MCF 10A (cell line): ENCODE results near the gene TRPC5OS. TPM values are rescaled to one million over a fixed set of nuclear protein-coding genes. Genes with fewer than 3 reads are reported as not detected.

Experiments
- BruUV-seq: library from RNA; stranded (reverse); fragments of 400-500 nt; replicated peaks from 2 replicates; lab custom pipeline; 2021; lab: Mats Ljungman, UMichigan
- CTCF ChIA-PET: fragments of 300-600 bp; sonication (Branson Sonifier 250); formaldehyde crosslinking; extraction: SDS; loops from one replicate; lab custom pipeline; 2021; ENCODE audit warnings: antibody characterized with exemption, inconsistent platforms; lab: Yijun Ruan, JAX
- POLR2A ChIA-PET: fragments of 300-600, 350-650 bp; sonication (Branson Sonifier 250); formaldehyde crosslinking; extraction: SDS; loops from one replicate; lab custom pipeline; 2020; ENCODE audit warnings: antibody characterized with exemption, inconsistent platforms; lab: Yijun Ruan, JAX
- DNase-seq: peaks from one replicate; pipeline ENCODE4 v3.0.0-alpha.2; 2018; ENCODE audit not compliant: unreplicated experiment
- H3K27ac Mint-ChIP-seq: one replicate; pipeline ENCODE4 v1.8.0; 2022; ENCODE audit warnings: mild to moderate bottlenecking, low read depth, mixed read lengths; ENCODE audit not compliant: unreplicated experiment
- H3K27me3 Mint-ChIP-seq: one replicate; pipeline ENCODE4 v1.8.0; 2022; ENCODE audit warnings: mixed read lengths; ENCODE audit not compliant: insufficient read depth, unreplicated experiment
- H3K36me3 Mint-ChIP-seq: one replicate; pipeline ENCODE4 v1.8.0; 2022; ENCODE audit warnings: mild to moderate bottlenecking, moderate library complexity, mixed read lengths; ENCODE audit not compliant: insufficient read depth, unreplicated experiment
- H3K4me1 Mint-ChIP-seq: one replicate; pipeline ENCODE4 v1.8.0; 2022; ENCODE audit warnings: mixed read lengths; ENCODE audit not compliant: insufficient read depth, unreplicated experiment
- H3K4me3 Mint-ChIP-seq: one replicate; pipeline ENCODE4 v1.8.0; 2022; ENCODE audit warnings: mild to moderate bottlenecking, moderate library complexity, mixed read lengths; ENCODE audit not compliant: unreplicated experiment
- H3K9me3 Mint-ChIP-seq: one replicate; pipeline ENCODE4 v1.8.0; 2022; ENCODE audit warnings: mixed read lengths; ENCODE audit not compliant: unreplicated experiment
- intact Hi-C: fragments of 100-400 bp; cut with micrococcal nuclease; formaldehyde crosslinking; loops from 2 replicates; pipeline ENCODE4 v1.14.1; 2022
- total RNA-seq: library from RNA; stranded (reverse); gene quantifications from 2 replicates; pipeline ENCODE4 v1.2.3, GENCODE V29; 2022
- TF ChIP-seq, protein P1 (sequence below): fragments of 200-600 bp; IDR thresholded peaks from one replicate; pipeline ENCODE4 v1.8.0; 2022; ENCODE audit warnings: antibody characterized with exemption, mild to moderate bottlenecking; ENCODE audit not compliant: unreplicated experiment

TRPC5OS gene
- total RNA-seq, 1 experiment from 2014 or later: not detected

GRCh38 chrX:111837197-111837596, 38.8 kb upstream of the TRPC5OS start:
- H3K36me3 Mint-ChIP-seq: no peaks in the 10 kb centered on the region
- no peak for DNase-seq
- TF ChIP-seq, protein P1, sequence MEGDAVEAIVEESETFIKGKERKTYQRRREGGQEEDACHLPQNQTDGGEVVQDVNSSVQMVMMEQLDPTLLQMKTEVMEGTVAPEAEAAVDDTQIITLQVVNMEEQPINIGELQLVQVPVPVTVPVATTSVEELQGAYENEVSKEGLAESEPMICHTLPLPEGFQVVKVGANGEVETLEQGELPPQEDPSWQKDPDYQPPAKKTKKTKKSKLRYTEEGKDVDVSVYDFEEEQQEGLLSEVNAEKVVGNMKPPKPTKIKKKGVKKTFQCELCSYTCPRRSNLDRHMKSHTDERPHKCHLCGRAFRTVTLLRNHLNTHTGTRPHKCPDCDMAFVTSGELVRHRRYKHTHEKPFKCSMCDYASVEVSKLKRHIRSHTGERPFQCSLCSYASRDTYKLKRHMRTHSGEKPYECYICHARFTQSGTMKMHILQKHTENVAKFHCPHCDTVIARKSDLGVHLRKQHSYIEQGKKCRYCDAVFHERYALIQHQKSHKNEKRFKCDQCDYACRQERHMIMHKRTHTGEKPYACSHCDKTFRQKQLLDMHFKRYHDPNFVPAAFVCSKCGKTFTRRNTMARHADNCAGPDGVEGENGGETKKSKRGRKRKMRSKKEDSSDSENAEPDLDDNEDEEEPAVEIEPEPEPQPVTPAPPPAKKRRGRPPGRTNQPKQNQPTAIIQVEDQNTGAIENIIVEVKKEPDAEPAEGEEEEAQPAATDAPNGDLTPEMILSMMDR: no peak
- ChIA-PET POLR2A (no interaction called here), CTCF (no interaction called here)
- no peak overlapping the region for H3K4me3 Mint-ChIP-seq
- BruUV-seq: no TSS peak
- H3K27me3 Mint-ChIP-seq: peaks cover 66% of the 10 kb centered on the region
- H3K27ac Mint-ChIP-seq: no peak overlapping the region
- intact Hi-C loops: no loop called here
- no peaks in the 10 kb centered on the region for H3K9me3 Mint-ChIP-seq
- H3K4me1 Mint-ChIP-seq: no peaks in the 10 kb centered on the region

GRCh38 chrX:111847491-111848133, 28.4 kb upstream of the TRPC5OS start:
- ChIA-PET POLR2A (no interaction called here), CTCF (no interaction called here)
- no TSS peak for BruUV-seq
- intact Hi-C loops: no loop called here
- Mint-ChIP-seq H3K4me1 (no peaks in the 10 kb centered on the region), H3K36me3 (no peaks in the 10 kb centered on the region), H3K9me3 (no peaks in the 10 kb centered on the region), H3K4me3 (no peak overlapping the region), H3K27me3 (peaks cover 75% of the 10 kb centered on the region), H3K27ac (no peak overlapping the region)
- TF ChIP-seq, protein P1: no peak
- no peak for DNase-seq

DNA sequence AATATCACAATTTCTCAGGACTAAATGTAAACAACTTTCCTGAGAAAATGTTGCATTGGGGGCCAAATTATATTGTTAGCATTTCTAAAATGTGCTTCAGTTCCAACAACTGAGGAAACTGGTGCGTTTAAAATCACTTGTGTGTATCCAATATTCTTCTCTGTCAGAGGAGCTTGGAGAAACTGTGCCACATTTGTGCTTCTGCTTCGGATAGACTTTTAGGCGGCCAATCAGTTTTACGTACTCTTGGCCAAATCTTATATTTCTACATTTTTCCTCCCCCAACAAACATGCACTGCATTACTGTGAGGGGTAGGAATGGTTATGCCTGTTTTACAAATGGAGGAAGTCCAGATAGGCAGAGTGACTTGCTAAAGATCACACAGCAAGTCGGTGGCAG, 27.4 kb upstream of the TRPC5OS start:
- ChIA-PET POLR2A (no interaction called here), CTCF (no interaction called here)
- no TSS peak for BruUV-seq
- DNase-seq: no peak
- Mint-ChIP-seq H3K27me3 (peaks cover 66% of the 10 kb centered on the region), H3K4me3 (no peak overlapping the region), H3K4me1 (no peaks in the 10 kb centered on the region), H3K36me3 (no peaks in the 10 kb centered on the region), H3K27ac (no peak overlapping the region), H3K9me3 (no peaks in the 10 kb centered on the region)
- TF ChIP-seq, protein P1: no peak
- intact Hi-C loops: no loop called here

DNA sequence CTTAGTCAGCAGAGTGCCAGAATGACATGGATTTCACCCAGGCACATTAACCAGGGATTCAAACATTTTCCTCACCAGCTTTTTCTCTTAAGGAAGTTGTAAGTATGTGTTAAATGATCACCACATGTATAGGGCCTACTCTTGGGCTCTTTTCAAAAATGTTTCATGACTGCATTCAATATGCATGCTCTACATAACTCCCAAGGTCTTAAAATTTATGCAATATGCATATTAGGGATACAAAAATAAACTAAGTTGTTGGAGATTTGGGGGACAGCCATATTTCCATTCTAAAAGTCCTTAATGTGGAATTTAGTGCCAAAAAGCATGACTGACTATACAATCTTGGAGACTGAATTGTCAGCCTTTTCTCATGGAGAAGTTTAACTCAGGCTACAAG, 25.0 kb upstream of the TRPC5OS start:
- intact Hi-C loops: no loop called here
- Mint-ChIP-seq H3K4me1 (no peaks in the 10 kb centered on the region), H3K9me3 (peaks cover 6% of the 10 kb centered on the region), H3K4me3 (no peak overlapping the region), H3K27ac (no peak overlapping the region), H3K36me3 (no peaks in the 10 kb centered on the region), H3K27me3 (peaks cover 79% of the 10 kb centered on the region)
- ChIA-PET POLR2A (interaction anchor here (1.0 kb wide), 1 partner anchor 18 kb away, joined by 3 read pairs; no protein-coding TSS in a partner anchor), CTCF (interaction anchor here (0.6 kb wide), 1 partner anchor 31 kb away, joined by 3 read pairs; no protein-coding TSS in a partner anchor)
- DNase-seq: no peak
- no TSS peak for BruUV-seq
- TF ChIP-seq, protein P1: no peak
